A673 (cell line): ENCODE data around the gene ZNF441.

Experiments used
- CTCF ChIP-seq: fragments of 300-800, 200-600 bp; sonication (generic); conservative IDR thresholded peaks from 2 replicates; pipeline ENCODE4 v1.5.1; 2017; ENCODE audit warnings: low read depth, mild to moderate bottlenecking, antibody characterized with exemption, low read length, moderate library complexity, mixed read lengths
- EZH2 ChIP-seq: fragments of 200-600 bp; sonication (generic); IDR thresholded peaks from 2 replicates; pipeline ENCODE4 v1.6.1; 2017; ENCODE audit warnings: borderline replicate concordance, low read depth, mild to moderate bottlenecking, mixed read lengths, antibody characterized with exemption, low read length; ENCODE audit not compliant: poor library complexity, severe bottlenecking

- no peak for TF ChIP-seq CTCF
- TF ChIP-seq EZH2: no peak
Observed at GRCh38 chr19:11787536-11787935, 20.7 kb downstream of the ZNF441 start.
